ENCODE results near the gene DLGAP1.

DLGAP1 gene

GRCh38 chr18:4286256-4286655 lies 168.9 kb downstream of the DLGAP1 start:
- DNase-seq: no peak

DNA sequence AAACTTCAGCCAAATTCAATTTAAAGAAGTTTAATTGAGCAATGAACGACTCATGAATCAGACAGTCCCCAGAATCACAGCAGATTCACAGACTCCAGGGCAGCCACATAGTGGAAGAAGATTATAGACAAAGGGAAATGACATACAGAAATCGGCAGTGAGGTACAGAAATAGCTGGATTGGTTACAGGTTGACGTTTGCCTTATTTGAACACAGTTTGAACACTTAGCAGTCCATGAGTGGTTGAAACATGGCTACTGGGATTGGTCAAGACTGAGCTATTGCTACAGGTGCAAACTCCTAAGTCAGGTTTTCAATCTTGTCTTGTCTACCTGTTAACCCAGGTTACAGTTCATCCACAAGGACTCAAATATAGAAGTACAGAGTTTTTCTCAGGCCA lies 169.6 kb downstream of the DLGAP1 start:
- no peak for DNase-seq

- no peak for DNase-seq
These were observed 170.6 kb downstream of the DLGAP1 start for GRCh38 chr18:4284528-4284927.

- no peak for DNase-seq
These were observed 171.3 kb downstream of the DLGAP1 start for GRCh38 chr18:4283746-4284291.

DNA sequence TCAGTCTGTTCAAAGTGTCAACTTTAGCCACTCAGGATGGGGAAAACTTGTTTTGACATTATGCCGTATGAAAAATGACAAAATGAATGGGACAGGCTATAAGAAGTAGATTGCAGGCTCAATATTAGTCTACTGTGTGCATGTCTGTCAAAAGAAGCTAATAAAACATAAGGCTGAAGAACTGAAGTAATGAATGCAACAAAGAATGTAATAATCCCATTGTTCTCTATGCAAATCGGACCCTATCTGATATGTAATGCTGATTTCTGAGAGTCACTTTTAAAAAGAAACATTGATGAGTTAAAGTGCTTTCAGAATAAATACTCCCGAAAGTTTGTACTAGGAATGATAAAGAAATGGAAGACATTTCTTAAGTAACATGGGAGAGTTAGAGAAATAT lies 172.2 kb downstream of the DLGAP1 start:
- no peak for DNase-seq

GRCh38 chr18:4276953-4277585 lies 178.0 kb downstream of the DLGAP1 start:
- no peak for DNase-seq

DNA sequence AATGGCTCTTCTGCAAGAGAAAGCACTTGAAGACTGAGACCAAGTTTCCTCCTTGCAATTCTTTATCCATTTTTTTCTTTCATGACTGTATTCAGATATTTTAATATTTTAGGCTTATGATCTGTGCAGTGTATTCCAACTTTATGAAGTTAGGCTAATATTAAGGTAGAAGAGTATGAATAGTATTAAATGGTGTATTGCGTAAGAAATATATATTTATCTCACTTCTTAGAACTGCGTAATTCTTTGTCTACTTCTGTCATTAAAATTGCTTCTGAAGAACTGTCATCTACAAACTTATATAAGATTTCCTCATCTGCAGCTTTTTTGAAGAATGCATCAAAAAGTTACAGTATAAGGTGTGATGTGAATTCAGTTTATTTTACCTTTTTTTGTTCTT lies 183.2 kb downstream of the DLGAP1 start:
- DNase-seq: no peak

GRCh38 chr18:4270988-4271387 lies 184.1 kb downstream of the DLGAP1 start:
- DNase-seq: no peak

DNA sequence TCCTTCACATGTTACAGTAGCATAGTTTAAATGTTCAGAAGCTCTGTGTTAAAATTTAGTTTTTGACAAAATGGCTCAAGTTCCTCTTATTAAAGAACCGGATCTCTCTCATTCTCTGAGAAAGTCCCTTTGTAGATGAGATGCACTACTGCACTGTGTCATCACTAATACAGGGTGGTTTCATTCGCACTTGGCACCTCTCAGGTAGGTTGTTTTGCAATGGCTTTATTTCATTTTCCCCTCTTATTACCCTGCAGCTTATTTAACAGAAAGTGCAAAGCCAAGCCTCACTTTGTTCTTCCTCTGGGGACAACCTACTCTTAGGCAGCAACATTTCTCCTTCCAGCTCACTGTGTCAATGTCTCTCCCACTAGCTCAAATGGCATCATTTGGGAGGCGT lies 185.1 kb downstream of the DLGAP1 start:
- no peak for DNase-seq

GRCh38 chr18:4267641-4268040 lies 187.5 kb downstream of the DLGAP1 start:
- DNase-seq: no peak

DNA sequence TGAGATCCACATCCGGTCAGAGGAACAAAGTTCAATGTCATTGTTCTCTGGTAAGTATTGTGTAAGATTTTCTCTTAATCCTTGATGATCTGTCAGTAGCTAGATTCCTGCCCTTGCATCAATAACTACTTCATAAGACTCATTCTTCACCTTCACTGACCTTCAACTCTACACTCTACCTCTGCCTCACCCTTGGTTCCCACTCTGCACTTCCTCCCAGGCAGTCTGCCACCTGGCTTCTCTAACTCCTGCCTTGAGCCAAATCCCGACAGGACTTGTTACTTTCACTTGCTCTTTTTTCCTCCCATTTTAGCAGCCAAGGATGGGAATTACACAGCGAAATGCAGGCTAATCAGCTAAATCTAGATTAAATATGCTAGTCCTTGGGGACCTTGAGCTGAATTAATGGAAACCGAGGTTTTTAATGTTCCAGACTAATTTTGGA lies 190.7 kb downstream of the DLGAP1 start:
- DNase-seq: no peak

GRCh38 chr18:4260107-4260506 lies 195.0 kb downstream of the DLGAP1 start:
- DNase-seq: no peak

GRCh38 chr18:4256766-4257417 lies 198.2 kb downstream of the DLGAP1 start:
- DNase-seq: no peak

DNA sequence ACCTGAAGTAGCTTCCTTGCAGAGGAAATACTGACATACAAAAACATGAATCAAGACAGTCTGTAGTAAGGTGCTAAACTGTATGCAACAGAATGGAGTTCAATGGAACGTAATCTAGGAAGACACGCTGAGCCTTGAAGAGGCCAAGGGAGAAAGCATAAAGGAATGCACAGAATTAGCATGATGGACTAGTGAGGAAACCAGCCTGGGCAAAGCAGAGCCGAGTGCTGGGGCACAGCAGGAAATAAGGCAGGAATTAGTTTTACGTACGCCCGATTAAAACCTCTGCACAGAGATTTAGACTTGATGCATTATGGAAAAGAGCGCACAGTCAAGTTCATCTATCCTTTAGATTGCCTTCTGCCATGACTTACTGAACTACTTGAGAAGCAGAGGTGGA lies 200.3 kb downstream of the DLGAP1 start:
- DNase-seq: no peak

- no peak for DNase-seq
These were observed 202.3 kb downstream of the DLGAP1 start for GRCh38 chr18:4252829-4253228.

GRCh38 chr18:4251873-4252272 lies 203.2 kb downstream of the DLGAP1 start:
- no peak for DNase-seq

- no peak for DNase-seq
These were observed 203.9 kb downstream of the DLGAP1 start for GRCh38 chr18:4251206-4251605.

DNA sequence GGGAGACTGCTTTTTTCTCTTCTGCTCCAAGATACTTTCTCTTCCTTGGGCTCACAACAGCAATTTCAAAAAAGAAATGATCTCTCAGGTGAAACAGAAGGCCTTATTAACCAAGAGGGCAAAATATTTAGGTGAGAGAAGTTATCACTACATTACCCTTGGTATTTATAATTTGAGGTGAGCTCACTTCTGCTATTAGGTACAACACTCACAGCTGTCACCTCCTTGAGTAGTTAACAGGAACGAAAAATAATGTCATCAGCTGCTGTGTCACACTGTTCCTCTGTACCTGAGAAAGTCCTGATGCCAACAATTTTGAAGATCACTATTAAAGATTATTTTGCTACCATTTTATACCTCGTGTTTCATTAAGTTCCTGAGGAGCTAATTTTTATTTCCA lies 205.0 kb downstream of the DLGAP1 start:
- DNase-seq: no peak

GRCh38 chr18:4248686-4249085 lies 206.4 kb downstream of the DLGAP1 start:
- no peak for DNase-seq

DNA sequence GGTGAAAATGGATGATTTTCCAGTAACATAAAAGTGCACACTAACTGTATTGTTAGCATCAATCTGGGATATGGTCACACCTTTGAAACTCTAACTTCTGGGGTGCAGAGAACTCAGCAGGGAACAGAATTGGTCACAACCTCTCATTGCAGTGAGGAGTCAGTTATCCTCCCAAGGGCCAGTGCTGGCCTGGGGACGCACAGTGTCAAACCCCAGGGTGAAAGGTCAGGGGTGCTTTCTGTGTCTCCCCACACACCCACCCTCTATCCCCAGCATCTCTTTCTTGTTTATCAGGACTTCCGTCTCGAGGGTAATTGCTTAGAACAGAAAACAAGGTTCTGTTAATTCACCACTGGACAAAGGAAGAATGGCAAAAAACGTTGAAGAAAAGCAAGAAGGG lies 208.7 kb downstream of the DLGAP1 start:
- DNase-seq: no peak

DNA sequence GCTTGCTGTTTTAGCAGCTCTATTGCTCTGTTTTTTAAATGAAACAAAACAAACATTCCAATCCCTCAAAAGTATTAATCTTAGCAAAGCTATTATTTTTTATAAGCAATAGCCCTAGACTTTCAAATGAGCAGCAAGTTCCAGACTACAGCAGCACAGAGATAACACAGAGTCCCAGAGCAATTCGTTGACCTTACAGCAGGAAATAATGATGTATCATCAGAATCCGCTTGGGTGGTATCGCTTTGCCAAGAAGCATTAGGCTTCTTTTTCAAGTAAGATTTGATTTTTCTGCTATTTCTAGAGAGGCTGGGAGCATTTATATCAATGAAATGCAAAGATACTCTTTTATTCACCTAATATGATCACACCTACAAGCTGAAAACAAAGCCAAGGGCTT lies 209.7 kb downstream of the DLGAP1 start:
- no peak for DNase-seq

DNA sequence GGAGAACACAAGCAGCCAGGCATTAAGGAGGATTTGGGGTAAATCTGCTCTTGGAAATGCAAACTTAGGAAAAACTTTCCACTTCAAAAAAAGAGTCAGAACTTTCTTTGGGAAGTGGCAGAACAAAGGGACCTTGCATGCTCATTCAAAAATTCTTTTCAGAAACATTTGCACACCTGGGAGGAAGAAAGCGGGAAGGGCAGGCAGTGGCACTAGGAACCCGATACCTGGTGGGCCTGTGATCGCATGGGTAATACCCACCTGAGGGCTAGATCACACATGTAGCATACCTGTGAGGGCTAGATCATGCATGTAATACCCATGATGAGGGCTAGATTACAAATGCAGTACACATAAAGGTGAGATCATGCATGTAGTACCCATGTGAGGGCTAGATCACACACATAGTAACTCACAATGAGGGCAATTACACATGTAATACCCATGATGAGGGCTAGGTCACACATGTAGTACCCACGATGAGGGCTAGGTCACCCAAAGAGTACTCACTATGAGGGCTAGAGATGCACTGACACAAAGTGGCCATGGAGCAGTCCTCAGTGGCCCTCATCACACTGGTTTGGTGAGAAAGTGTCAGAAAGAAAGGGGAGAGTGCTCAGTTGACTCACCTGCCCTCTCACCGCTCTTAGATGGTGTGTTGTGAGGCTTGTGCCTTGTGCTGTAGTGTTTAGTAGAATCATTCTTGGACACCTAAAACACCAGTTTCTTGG lies 212.5 kb downstream of the DLGAP1 start:
- DNase-seq: no peak

- no peak for DNase-seq
These were observed 214.0 kb downstream of the DLGAP1 start for GRCh38 chr18:4241090-4241617.

All from right kidney (tissue), 1 donor.